Measurements from ENCODE around the gene OPCML. TPM values are rescaled to one million over a fixed set of nuclear protein-coding genes. Genes with fewer than 3 reads are reported as not detected.

The OPCML gene
- total RNA-seq, 2 donors from 2014 or later, result 0.60 to 1.3 TPM

DNA sequence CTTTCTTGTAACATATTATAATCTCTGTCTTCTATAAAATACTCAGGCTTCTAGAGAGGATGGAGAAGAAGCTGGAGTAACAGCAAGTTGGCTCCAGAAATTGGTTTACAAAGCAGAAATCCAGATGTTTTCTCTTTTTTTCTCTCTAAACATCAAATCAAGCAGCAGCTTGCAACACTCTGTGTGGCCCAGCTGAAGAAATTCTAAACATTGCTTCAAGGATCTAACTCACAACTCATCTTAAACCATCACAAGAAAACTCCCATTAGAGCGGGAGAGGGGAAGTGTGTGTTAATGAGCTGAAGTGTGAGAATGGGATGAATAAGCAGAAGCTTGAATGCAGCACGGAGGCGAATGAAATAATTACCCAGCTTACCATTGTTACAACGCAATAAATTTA, 146.5 kb downstream of the OPCML start:
- intact Hi-C loops (cut with DNase I), result no loop called here

DNA sequence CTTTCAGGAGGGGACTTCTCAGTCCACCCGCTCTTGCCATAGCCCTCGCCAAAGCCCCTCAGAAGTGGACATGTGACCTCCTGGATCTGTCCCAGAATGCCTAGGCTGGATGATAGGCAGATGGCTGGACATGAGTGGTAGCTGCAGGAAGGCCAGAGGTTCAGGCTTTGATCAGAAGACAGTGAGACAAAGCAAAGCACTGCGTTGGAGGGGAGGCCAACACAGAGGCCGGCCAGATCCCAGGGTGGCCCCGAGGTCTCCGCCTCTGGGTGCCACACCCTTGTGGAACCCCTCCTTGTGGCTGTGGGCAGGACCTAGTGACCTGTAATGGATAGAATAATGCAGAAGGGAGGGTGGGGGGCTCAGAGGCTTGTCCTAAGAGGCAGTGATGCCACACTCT, 147.6 kb downstream of the OPCML start:
- DNase-seq (ENCODE audit: low spot score), result no peak
- intact Hi-C loops (cut with DNase I), result no loop called here

More for the DNA sequence above, 146.5 kb downstream of the OPCML start:
- no peak for DNase-seq (ENCODE audit: low spot score)

DNA sequence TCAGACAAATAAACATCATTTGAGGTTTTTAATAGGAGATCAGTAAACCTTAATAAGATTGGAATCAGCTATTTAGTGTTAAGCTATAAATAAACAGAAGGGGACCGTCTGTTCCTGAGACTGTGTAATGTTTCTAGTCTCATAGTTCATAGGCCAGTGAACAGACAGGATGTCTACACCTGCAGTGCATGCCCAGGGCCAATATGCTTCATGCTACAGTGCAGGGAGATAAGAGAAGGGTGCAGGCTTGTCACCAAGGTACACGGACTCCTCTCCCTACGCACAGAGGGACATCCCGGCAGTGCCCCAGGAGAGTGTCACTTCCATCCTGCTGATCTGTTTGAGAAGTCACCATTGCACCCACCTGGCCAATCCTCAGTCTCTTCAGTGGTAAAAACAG, 148.6 kb downstream of the OPCML start:
- no peak for DNase-seq (ENCODE audit: low spot score)
- intact Hi-C loops (cut with DNase I), result no loop called here

DNA sequence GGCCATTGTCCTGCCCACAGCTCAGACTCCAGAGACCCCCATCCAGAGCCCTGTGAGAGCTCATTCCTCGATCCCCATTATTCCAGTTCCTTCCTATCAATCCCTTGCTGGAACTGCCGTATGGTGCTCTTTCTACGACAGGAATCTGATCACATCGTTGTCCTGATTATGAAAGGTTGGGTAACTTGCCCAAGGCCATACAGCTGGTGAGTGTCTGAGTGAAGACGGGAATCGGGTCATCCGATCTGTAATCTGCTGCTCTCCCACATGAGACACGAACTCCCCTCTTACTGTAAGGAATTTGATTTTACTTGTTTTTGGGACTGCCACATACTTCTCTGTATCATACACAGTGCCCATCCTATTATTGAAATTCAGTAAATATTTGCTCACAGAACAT, 149.1 kb downstream of the OPCML start:
- intact Hi-C loops (cut with DNase I), result no loop called here

DNA sequence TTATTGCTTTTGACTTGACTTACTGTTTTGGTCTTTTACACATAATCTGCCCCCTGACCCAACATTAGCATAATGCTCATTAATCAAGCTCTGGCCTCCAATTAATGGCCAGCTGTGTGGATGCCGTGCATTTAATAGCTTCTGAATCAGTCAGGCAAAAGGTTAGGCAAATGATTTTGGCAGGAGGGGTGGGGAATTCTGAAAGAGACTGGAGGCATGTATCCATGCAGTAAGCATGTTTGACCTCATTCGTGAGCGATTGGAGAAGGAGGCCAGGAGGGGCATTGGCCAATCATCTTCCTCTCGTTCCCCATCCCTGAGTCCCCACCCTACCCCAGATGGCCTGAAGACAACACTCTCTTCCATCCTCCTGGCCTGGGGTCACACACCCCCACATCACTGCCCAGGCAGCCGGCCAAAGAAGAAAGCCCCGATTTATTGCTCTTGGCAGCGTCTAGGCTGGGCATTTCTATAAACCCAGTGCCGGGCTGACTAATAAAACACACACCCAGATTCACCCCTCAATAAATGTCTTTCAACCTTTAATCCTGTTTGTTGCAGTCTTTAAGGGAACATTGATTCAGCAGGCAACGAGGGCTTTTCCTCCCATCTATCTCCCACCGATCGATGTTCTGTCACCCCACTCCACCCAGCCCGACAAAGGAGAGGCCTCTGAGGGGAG, 150.0 kb downstream of the OPCML start:
- DNase-seq (ENCODE audit: low spot score), result no peak
- intact Hi-C loops (cut with DNase I), result no loop called here

More for the DNA sequence above, 149.1 kb downstream of the OPCML start:
- DNase-seq (ENCODE audit: low spot score), result no peak

DNA sequence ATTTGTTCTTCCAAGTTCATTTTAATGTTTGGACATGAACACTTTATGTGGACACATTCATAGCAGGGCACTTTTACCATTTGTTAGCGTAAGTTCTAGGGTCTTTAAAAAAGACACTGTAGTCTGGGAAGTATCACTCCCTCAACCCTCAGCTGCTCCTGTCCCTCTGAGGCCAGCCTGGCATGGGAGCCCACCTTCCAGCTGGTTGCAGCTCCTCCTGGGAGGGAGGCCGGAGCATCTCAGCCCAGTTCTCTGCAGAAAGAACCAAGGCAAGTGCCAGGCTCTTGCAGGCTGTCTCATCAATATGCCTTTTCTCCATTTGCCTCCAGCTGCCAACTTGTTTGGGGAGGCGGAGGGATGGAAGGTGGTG, 150.6 kb downstream of the OPCML start:
- intact Hi-C loops (cut with DNase I), result no loop called here

DNA sequence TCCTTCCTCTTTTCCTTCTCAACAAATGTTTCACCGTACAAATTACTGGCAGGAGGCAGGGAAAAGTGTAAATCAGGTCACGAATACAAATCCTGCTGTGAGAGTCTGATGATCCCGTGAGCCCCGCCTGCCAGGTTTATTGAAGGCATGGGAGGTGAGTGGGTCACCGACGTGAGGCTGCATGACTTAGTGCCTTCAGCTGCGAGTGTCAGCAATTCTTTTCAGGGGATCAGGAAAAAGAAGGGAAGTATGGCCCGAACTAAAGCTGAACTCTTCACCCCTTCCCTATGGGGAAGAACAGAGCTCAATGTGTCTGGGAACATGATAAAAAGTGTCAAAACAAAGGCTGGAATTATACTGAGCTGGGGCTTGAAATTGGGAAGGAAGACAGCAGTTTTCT, 166.2 kb downstream of the OPCML start:
- no peak for DNase-seq (ENCODE audit: low spot score)
- intact Hi-C loops (cut with DNase I), result no loop called here

More for the DNA sequence above, 150.6 kb downstream of the OPCML start:
- DNase-seq (ENCODE audit: low spot score), result no peak

GRCh38 chr11:133362916-133363315, 169.4 kb downstream of the OPCML start:
- intact Hi-C loops (cut with DNase I), result no loop called here
- no peak for DNase-seq (ENCODE audit: low spot score)

DNA sequence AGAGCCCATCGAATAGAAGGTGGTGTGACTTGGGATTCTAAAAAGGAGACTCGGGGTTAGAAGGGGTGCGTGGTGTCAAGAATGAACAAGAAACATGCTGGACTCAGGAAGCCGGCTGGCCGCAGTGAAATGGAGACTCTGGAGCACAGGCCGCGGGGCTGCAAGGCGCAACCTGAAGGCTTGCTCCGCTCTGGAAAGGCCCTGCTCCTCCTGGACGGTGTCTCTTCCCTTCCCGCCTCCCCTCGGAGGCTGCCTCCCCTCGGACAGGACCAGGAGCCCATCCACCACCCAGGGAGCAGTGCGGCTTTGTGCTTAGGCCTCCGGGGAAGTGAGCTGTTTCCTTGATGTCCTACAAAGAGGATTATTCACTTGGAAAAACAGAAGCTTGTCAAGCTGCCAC, 170.1 kb downstream of the OPCML start:
- intact Hi-C loops (cut with DNase I), result no loop called here
- no peak for DNase-seq (ENCODE audit: low spot score)

DNA sequence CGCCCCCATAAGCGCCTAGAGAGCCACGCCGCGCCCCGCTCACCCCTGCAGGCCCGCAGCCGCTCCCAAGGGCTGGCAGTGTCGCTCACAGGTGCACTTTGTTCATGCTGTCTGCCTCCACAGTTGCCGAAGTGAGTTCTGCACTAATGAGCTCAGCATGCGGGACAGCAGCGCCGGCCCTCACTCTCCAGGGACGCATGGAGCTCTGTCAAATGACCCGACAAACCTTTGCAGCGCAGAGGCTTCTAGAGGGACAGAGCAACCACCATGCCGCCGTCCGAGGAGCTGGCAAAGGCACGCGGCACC, 170.7 kb downstream of the OPCML start:
- intact Hi-C loops (cut with DNase I), result no loop called here

GRCh38 chr11:133360860-133361688, 171.2 kb downstream of the OPCML start:
- intact Hi-C loops (cut with DNase I), result no loop called here
- no peak for DNase-seq (ENCODE audit: low spot score)

More for the DNA sequence above, 170.7 kb downstream of the OPCML start:
- DNase-seq (ENCODE audit: low spot score), result no peak

GRCh38 chr11:133355095-133355494, 177.2 kb downstream of the OPCML start:
- DNase-seq (ENCODE audit: low spot score), result no peak
- intact Hi-C loops (cut with DNase I), result no loop called here

DNA sequence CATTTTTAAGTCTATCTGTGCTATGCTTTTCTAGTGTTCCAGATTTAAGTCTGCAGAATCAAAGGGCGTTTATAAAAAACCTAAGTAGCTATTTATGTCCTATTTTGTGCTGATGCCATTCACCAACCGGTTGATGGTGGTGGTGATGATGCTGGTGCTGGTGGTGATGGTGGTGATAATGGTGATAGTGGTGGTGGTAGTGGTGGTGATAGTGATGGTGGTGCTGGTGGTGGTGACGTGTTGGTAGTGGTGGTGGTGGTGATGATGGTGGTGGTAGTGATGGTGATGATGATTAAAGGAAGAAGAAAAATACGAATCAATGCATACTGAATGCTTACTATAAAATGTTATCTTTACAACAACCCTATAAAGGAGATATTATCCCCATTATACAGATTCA, 178.2 kb downstream of the OPCML start:
- no peak for DNase-seq (ENCODE audit: low spot score)
- intact Hi-C loops (cut with DNase I), result no loop called here

GRCh38 chr11:133350045-133350444, 182.3 kb downstream of the OPCML start:
- intact Hi-C loops (cut with DNase I), result no loop called here

DNA sequence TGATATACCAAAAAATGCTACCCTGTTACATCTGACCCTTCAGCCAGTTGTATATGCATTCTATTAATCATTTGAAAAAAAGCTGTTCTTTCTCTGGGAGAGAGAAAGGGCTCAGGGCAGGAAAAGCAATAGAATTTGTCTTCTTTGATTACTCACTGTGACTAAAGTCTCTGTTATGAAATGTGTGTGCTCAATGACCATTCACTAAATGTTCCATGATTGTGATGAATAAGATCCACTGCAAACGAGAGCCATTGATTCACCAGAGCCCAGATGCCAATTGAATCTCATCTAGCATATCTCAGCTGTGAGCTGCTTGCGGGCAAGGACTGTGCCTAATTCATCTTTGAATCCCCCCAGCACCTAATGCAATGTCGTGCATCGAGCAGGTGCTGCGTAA, 184.3 kb downstream of the OPCML start:
- DNase-seq (ENCODE audit: low spot score), result no peak
- intact Hi-C loops (cut with DNase I), result loop anchor here in 1 of 2 donors (5.0 kb wide), 1 partner anchor 1751 kb away; no protein-coding TSS in a partner anchor

More at GRCh38 chr11:133350045-133350444, 182.3 kb downstream of the OPCML start:
- DNase-seq (ENCODE audit: low spot score), result no peak

DNA sequence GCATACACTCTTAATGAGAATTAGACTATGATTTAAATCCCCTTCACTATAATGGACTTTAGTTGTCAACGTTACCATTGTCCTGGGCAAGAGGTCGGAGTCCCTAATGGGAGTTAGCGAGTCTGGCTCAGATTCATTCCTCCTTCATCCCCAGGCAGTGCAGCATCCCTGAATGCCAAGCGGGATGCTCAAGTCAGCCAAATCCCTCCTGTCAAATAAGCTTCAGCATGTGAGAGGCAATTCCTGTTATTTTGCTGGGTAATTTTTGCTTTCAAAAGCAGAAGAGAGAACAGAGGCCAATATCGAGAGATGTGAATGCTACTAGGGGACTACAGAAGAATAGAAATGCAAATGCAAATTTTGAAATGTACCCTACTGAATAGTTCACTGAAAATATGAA, 186.2 kb downstream of the OPCML start:
- DNase-seq (ENCODE audit: low spot score), result no peak
- intact Hi-C loops (cut with DNase I), result loop anchor here in 1 of 2 donors (5.0 kb wide), 1 partner anchor 1749 kb away; no protein-coding TSS in a partner anchor

GRCh38 chr11:133343951-133344350, 188.3 kb downstream of the OPCML start:
- intact Hi-C loops (cut with DNase I), result no loop called here
- no peak for DNase-seq (ENCODE audit: low spot score)

DNA sequence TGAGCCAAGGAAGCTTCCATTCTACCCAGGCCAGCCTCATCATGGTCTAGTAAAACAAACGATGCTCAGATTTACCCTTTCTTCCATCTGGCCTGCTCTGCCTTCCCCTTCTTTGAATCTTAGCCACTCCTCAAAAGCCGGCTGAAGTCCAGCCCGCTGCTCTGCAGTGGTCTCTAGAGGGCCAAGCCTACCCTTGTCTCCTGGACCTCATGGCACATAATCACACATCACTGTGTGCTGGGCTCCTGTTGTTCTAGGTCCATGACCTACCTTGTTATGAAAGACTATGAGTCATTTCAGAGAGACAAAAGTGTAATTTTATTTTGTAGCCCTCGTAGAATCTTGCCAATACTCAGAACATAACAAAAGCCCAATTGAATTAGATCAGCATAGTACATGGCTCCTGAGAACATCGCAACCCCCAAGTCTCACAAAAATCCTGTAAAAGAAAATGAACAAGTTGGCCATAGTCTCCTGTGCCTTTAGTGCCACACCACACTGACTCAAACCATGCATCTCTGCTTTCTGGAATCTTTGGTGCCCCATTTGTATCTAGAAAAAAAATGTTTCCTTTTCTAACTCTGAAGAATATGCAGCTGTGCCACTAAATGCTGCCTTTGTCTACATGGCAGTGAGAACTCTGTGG, 192.7 kb downstream of the OPCML start:
- no peak for DNase-seq (ENCODE audit: low spot score)
- intact Hi-C loops (cut with DNase I), result no loop called here

GRCh38 chr11:133338588-133338987, 193.7 kb downstream of the OPCML start:
- no peak for DNase-seq (ENCODE audit: low spot score)
- intact Hi-C loops (cut with DNase I), result no loop called here

GRCh38 chr11:133337951-133338418, 194.3 kb downstream of the OPCML start:
- no peak for DNase-seq (ENCODE audit: low spot score)
- intact Hi-C loops (cut with DNase I), result no loop called here

Measured in posterior vena cava (tissue), 2 donors.